H1 (cell line): ENCODE data around the gene SAT2. TPM values are rescaled to one million over a fixed set of nuclear protein-coding genes. Genes with fewer than 3 reads are reported as not detected.

Experiments
- E2F6 ChIP-seq: IDR thresholded peaks from 2 replicates; pipeline ENCODE4 v1.6.1; 2012; ENCODE audit warnings: inconsistent platforms
- NANOG ChIP-seq: IDR thresholded peaks from 2 replicates; pipeline ENCODE4 v1.6.1; 2011; ENCODE audit warnings: low read length, low read depth, mild to moderate bottlenecking, inconsistent platforms; ENCODE audit not compliant: insufficient read depth, poor library complexity, severe bottlenecking
- POLR2AphosphoS5 ChIP-seq: IDR thresholded peaks from 2 replicates; pipeline ENCODE4 v1.6.1; 2011; ENCODE audit warnings: low read depth, low read length
- TAF1 ChIP-seq: IDR thresholded peaks from 2 replicates; pipeline ENCODE4 v1.6.1; 2011; ENCODE audit warnings: mild to moderate bottlenecking, low read depth, low read length
- TBP ChIP-seq: IDR thresholded peaks from 2 replicates; pipeline ENCODE4 v1.6.1; 2011; ENCODE audit warnings: low read depth, low read length, improper control_type of control experiment
- TCF12 ChIP-seq: IDR thresholded peaks from 2 replicates; pipeline ENCODE4 v1.6.1; 2011; ENCODE audit warnings: low read depth, mild to moderate bottlenecking, low read length
- YY1 ChIP-seq: IDR thresholded peaks from 2 replicates; pipeline ENCODE4 v1.6.1; 2011; ENCODE audit warnings: low read depth, mild to moderate bottlenecking, low read length
- ZNF274 ChIP-seq: IDR thresholded peaks from 2 replicates; pipeline ENCODE4 v1.7.0; 2012; ENCODE audit warnings: low read length, borderline replicate concordance; ENCODE audit errors: extremely low read depth
- polyA plus RNA-seq, 7 experiments: library from polyadenylated mRNA; depleted of rRNA in 3 of 7; stranded (reverse) in 5 of 7; unstranded in 2 of 7; fragments of >200 nt in 5 of 7; fragments of 200-250 nt in 2 of 7; gene quantifications; 1 replicate in 5 of 7; 2 replicates in 1 of 7; 4 replicates in 1 of 7; pipeline versions ENCODE4 v1.2.1 to v1.2.3, GENCODE V29; 2011 to 2013; ENCODE audit warnings: missing spikeins in 2 of 7, mixed read lengths in 2 of 7
- total RNA-seq: library from RNA; stranded (reverse); fragmentation: NEBNext Ultra II Directional; extraction: Animal tissue kit (Norgen Biotek cat#: 25700); gene quantifications from 2 replicates; pipeline ENCODE4 v1.2.1, GENCODE V29; 2021

The SAT2 gene
- total and polyA plus RNA-seq, 2 of the 8 experiments (the other 6 are each of a cell fraction or from before 2014, with no cell fraction given), result 36.4 to 72.3 TPM

DNA sequence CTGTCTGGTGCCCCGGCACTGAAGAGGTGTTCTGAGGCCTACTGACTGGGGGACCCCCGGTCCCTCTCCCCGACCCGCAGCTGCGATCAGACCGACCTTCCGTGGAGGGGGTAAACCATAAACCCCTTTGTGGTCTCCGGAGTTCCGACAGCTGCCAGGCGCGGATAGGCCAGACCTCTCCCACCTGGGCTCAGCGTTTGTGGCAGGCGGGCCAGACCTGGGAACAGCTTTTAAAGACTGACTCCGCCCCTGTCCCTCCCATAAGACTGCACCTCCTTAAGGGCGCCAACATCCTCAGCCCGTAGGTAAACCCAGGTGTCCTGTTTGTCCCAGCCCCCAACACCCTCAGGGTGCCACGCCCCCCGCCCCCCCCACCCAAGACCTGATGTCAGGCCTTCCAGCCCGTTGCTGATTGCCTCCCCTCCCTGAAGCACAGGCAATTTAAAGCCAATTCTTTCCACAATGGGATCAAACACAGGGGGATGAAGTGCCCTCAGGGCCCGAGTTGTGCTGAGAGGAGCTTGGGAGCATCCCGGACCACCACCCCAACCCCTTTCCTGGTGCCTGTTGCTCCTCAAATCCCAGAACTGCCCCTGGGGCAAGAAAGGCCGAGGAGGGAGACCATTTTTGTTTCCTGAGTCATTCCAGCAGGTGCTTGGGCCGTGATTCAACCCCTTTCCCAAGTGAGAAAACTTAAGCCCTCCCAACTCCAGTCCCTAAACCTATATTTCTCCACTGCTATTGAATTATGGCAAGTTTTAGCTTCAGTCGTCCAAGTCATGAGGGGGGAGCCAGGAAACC lies 37.5 kb downstream of the SAT2 start, which contains the start of gene SOX15 (continued):
- TF ChIP-seq E2F6 (no peak), YY1 (no peak), TBP (peak; percentile 90), NANOG (no peak), POLR2AphosphoS5 (peak; percentile 64; the same call in 1 of the 2 replicates), ZNF274 (no peak), TCF12 (0 out of 2 replicates have a peak, but pooled peaks have one; percentile 5), TAF1 (peak; percentile 85)
- TF ChIP-seq, all 59 proteins: peak for 8
